ENCODE data around the gene LRTM2.

- no peak for TF ChIP-seq POLR2A (IDR thresholded peaks at IDR 0.05)
- no peak for TF ChIP-seq CTCF (IDR thresholded peaks at IDR 0.05)
Measured at GRCh38 chr12:1819571-1819970, 794 bp upstream of the LRTM2 start.

All from transverse colon (tissue), 3 donors.